GM18508 (cell line): ENCODE data around the gene JAG2.

Source experiments
- ATAC-seq: cut with Tn5 transposase; IDR thresholded peaks from one replicate; pipeline ENCODE4 v1.9.1; 2021; ENCODE audit warnings: moderate number of reproducible peaks; ENCODE audit not compliant: insufficient read depth, unreplicated experiment

Gene JAG2

DNA sequence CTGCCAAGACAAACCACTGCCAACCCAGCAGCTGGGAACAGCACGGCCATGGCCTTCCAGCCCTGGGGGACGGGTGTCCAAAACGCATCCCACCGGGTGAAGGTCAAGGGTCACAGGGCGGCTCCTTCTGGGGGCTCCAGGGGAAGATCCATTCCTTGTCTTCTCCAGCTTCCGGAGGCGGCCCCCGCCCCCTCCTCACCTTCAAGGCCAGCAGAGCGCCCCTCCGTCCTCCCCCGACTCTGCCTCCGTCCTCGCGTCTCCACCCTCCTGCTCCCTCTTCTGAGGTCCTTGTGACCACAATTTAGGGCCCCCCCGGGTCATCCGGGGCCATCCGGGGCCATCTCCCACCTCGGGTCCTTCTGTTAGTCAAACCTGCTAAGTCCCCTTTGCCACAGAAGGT lies 16.4 kb upstream of the JAG2 start:
- ATAC-seq = no peak

DNA sequence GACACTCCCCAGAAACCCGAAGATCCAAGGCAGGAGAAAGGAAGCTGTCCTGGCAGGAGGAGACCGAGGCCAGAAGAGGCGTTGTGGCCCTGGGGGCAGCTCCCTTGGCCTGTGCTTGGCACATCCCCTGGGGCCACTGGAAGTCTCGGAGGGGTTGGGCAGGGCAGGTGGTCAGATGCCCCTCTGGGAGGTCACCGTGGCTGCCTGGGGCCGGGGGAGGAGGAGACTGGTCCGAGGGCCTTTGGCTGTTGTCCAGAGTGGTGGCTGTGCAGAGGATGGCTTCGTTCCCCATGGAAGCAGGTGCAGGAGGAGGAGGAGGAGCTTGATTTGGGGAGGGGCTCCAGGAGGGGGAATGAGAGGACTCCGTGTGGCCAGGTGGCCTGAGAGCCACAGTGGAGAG lies 15.9 kb upstream of the JAG2 start:
- ATAC-seq = no peak

DNA sequence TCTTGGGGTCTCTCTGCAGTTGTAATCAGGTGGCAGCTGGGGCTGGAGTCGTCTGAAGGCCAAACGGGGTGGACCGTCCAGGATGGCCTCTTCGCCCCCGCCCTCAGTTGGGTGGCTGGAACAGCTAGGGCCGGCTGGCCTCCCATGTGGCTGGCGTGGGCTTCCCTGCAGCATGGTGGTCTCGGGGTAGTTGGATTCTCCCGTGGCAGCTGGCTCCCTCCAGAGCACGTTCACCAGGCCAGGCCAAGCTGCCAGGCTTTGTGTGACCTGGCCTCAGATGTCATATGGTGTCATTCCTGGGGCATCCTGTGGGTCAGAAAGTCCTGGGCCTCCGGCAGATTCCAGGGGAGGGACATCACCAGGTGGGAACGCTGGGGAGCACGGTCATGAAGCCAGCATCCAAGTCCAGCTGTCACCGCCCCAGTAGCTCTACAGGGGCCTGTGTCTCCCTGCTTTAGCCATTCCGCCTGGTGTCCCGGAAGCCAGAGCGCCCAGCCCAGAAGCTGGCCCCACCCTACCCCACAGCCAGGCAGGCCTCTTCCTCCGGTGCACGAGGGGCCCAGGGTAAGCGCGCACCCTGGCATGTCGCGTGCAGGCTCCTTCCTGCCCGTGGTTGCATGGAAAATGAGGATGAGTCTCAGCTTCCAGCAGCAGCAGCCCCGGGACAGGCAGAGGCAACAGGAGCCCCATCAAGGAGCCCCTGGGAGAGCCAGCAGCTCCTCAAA lies 13.9 kb upstream of the JAG2 start:
- ATAC-seq = no peak

DNA sequence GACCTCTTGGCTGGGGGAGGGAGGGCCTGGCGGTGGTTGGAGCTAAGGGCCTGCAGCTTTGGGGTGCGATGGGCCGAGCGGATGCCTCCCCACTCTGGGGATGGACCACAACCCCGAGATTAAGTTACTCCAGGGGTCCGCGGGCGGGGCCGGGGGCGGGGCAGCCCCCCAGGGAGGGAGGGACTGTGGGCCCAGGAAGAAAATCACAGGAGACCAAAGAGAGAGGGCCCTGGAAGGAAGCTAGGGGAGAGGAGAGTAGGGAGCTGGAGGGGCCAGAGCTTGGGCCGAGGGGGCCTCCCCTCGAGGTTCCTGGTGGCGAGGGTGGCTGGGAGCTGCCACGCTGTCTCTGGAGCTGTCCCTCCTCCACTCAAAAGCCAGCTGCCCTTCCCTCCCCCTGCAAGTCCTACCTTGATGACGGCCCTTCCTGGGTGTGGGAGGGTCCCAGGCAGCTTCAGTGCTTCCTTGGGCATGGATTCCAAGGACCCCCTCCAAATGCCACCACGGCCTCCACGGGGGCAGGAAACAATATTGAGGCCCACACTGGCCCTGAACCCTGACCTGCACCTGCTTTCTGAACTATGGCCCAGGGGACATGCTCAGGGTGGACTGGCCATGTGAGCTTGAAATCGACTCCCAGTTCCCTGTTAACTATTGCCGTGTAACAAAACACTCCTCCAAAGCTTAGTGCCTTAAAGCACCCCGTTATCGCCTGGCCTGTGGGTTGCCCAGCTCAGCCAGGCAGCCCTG lies 13.1 kb upstream of the JAG2 start:
- ATAC-seq = no peak

DNA sequence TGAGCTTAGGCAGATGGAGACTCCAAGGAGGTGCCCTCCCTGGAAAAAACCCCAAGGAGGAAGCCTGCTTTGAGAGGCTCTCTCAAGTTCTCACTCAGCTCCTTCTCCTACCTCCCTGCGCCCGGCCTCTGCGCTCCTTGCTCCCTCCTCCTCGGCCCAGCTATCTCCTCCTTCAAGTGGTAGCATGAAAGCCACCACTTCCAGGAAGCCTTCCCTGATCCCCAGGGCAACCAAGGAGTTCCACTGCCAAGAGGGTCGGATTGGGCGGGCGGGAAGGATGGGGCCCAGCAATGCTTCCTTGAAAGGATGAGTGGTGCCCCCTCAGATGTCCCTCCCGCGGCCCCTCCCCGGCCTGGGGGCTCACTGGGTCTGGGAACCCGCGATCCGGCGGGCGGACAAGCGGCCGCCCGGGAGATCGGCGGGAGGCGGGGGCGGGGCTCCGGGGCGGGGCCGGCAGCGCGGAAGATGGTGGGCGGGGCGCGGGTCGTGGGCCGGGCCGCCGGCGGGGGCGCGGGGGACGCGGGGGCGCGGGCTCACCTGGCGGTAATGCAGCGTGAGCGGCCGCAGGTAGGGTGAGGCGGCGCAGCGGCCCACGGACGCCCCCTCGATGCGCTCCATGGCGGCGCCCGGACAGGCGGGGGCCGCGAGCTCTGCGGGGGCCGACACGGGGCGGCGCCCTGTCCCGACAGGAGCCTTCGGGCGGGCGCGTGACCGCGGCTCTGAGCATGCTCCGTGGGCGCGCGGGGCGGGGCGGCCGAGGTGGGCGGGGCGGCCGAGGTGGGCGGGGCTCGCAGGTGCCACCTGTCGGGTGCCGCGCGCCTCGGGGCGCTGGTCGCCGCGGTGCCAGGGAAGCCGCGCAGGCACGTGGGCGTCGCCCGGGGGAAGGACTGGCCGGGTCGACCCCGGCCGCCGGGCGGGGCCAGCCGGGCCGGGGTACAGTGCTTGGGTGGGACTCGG lies 12.3 kb upstream of the JAG2 start, which contains the start of gene NUDT14:
Gene NUDT14 (minus strand): TSS at position 721 of the 957 bp plus-strand sequence. CDS start 103 bp downstream, at position 618.
- ATAC-seq = no peak

DNA sequence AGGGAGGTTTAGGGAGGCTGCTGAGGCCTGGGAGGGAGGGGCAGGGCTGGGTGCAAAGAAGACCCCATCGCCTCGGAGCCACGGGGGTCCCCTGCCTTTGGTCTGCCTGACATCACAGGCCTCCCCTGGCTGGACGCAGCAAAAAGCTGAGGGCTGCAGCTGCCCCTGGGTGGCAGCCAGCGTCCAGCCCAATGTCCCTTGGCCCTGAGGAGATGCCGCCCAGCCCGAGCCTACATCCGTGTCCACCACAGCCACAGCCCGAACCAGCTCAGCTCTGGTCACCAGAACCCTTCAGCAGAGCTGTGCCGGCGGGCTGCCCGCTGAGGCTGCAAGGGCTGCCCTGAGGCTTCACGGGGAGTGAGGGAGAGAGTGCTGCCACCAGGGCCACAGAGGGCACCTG lies 10.6 kb upstream of the JAG2 start:
- no peak for ATAC-seq

GRCh38 chr14:105178868-105179140 lies 10.2 kb upstream of the JAG2 start:
- no peak for ATAC-seq

- ATAC-seq = no peak
These were observed 9.7 kb upstream of the JAG2 start for GRCh38 chr14:105178069-105178867.

DNA sequence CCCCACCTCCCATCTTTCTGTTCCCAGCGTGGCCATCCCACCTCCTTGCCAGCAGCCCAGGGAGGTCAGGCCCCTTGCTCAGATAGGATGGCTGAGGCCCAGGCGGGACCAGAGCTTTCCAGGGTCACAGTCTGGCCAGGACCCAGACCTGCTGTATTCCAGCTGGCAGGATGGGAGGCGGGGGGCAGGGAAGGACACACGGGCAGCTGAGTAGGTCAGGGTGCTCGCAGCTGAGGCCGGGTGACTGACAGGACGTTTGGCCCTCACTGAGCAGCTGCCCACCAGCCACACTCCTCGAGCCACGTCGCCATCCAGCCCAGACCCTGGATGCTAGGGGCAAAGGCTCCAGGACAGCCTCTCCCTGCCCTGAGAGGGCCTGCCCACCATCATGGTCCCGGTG lies 8.5 kb upstream of the JAG2 start:
- ATAC-seq = no peak

DNA sequence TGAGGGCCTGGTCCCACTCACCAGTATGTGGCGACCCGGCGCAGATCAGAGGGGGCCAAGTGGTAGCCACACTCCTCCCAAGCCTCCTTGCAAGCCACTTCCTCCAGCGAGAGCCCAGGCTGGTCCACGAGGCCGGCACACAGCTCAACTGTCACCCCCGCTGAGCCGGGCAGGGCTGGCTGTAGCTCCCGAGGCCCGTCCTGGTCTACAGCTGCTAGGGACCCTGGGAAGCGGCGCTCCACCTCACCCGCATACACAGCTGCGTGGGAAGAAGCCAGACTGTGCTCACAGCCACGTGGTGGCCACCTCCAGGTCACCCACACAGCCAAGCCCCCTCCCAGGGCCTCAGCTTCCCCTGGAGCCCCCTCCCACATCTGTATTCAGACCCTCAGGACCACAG lies 7.9 kb upstream of the JAG2 start:
- no peak for ATAC-seq

DNA sequence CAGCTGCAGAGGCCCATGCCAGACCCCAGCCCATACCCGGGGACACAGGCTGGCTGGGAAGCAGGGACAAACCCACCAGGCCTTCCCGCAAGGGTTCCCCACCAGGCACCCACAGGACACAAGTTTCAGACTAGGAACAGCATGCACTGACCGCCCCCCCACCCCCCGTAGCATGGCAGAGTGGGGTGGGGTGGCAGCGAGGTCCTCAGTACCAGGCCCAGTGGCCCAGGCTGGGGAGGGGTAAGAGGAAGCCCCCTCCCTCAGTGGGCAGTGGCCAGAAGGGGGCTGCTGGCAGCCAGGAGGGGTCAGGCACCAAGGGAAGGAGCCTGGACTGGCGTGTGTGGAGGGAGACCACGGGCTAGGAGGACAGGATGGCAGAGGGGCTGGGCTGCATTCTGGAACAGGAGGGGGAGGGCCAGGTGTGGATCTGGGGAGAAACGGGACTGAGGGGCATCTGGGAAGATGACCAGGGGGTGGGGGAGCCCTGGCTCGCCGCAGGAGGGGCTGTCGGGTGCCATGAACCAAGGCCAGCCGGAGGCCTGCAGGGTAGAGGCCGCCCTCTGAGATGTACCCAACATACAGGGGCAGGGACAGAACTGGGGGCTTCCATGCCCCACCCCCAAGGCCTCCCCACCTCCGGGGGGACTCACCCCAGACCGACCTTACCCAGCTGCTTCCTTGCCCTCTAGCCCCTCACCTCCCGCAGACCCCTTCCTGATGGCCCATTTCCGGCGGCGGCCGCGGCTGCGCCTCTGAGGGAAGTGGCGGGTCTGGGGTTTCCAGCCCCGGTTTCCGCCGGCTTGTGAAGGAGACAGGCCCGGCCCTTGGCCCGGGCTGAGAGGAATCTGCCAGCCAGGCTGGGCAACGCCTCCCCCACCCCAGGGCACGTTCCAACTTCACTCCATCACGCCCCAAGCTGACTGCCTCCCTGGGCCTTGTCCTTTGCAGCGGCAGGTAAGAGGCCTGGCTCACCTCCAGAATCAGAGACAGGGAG lies 5.6 kb upstream of the JAG2 start:
- ATAC-seq = no peak

DNA sequence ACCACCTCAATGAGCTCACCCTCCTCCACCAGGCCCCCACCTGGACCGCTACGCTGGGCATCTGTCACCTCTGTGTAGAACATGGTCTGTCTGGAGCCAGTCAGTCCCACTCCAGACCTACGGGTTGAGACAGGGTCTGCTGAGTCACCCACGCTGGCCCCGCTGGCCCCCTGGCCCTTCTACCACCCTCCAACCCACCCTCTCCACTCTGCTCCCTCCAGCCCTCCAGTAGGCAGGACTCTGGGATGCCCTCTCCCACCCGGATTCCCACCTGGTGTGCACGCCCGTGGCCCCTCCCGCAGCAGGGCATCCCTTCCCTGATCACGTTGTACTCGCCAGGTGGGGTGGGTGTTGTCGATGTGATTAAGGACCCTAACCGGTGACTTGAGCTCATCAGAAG lies 4.6 kb upstream of the JAG2 start:
- ATAC-seq = no peak

GRCh38 chr14:105172476-105172875 lies 3.9 kb upstream of the JAG2 start:
- ATAC-seq = no peak

- ATAC-seq = no peak
These were observed 2.6 kb upstream of the JAG2 start for GRCh38 chr14:105171004-105171673.

DNA sequence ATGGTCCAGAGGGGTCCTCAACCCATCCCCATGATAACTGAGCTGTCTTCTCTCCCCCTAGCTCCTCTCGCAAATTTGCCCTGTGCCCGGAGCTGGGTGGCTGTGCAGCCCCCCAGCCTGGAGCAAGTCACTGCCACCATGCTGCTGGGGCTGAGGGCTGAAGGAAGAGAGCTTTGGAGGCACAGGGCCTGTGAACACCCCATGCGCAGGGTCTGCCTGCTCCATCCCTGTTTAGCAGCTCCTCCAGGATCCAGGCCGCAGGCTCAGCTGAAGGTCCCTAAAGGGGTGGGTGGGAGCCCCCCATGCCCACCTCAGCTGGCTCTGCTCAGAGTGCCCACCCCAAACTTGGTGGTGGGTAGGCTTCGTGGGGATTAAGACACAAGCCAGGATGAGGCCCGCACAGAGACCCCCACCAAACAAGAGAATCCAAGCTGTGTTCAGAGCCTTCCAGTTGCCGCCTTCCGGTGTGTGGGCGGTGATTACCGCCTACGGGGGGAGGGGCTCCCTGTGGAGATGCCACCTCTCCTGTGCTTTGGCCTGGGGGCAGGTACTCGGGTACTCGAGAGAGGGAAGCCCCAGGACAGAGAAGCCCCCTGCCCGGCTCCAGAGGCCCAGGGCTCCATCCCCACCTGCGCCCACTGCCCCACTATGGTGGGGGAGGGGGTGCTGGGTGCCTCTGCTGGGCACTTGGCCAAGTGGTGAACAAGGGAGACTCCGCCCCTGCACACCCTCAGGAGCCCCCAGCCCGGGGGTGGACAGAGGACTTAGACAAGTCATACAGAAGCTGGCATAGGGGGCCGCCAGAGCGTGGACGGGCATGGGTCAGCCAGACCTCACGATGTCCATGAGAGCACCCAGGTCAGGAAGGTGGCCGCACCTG lies 1.4 kb upstream of the JAG2 start:
- ATAC-seq = no peak

- ATAC-seq = no peak
These were observed 467 bp upstream of the JAG2 start for GRCh38 chr14:105168979-105169507.

DNA sequence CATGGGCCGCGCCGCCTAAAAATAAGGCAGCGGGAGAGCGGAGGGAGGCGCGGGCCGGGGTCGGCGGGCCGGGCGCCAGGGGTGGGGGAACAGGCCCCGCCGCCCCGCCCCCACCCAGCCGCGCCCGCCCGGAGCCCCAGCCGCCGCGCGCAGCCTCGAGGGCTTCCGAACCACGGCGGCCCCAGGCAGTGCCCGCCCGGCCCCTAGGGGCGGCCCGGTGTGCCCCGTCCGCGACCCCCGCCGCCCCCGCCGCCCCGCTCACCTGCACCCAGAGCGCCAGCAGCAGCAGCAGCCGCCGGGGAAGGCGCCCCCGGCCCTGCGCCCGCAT lies 519 bp downstream of the JAG2 start:
- ATAC-seq = no peak
